Measurements from ENCODE around the gene HCN2.
"Not testable (repeated sequence)": the region's sequence is repeated elsewhere in the genome, so short reads cannot be mapped to it uniquely, and the experiment has no call there.

HCN2 gene

GRCh38 chr19:572140-572742, 17.4 kb upstream of the HCN2 start, which contains the start of gene BSG:
Gene BSG (plus strand): TSS chr19:572596. CDS start chr19:572635, 39 bp downstream.
- peak; percentile 84 for DNase-seq

GRCh38 chr19:572743-573518, 16.8 kb upstream of the HCN2 start:
- DNase-seq, result no peak

GRCh38 chr19:573519-573825, 16.2 kb upstream of the HCN2 start:
- no peak for DNase-seq

- no peak for DNase-seq
Measured at GRCh38 chr19:574658-575526, 14.8 kb upstream of the HCN2 start.

- no peak for DNase-seq
Measured at GRCh38 chr19:575527-576506, 13.9 kb upstream of the HCN2 start.

GRCh38 chr19:576768-577438, 12.8 kb upstream of the HCN2 start:
- no peak for DNase-seq

- no peak for DNase-seq
Measured at GRCh38 chr19:577439-578392, 12.0 kb upstream of the HCN2 start.

- DNase-seq, result no peak
Measured at GRCh38 chr19:579111-579841, 10.4 kb upstream of the HCN2 start.

- no peak for DNase-seq
Measured at GRCh38 chr19:579842-580155, 9.9 kb upstream of the HCN2 start.

- no peak for DNase-seq
Measured at GRCh38 chr19:580274-580835, 9.3 kb upstream of the HCN2 start.

- no peak for DNase-seq
Measured at GRCh38 chr19:581399-582111, 8.1 kb upstream of the HCN2 start.

GRCh38 chr19:582497-583197, 7.0 kb upstream of the HCN2 start:
- no peak for DNase-seq

GRCh38 chr19:583198-583967, 6.3 kb upstream of the HCN2 start:
- DNase-seq, result no peak

GRCh38 chr19:583968-584239, 5.8 kb upstream of the HCN2 start:
- DNase-seq, result no peak

GRCh38 chr19:584240-585001, 5.3 kb upstream of the HCN2 start:
- no peak for DNase-seq

GRCh38 chr19:585146-585545, 4.5 kb upstream of the HCN2 start:
- not testable (repeated sequence) for DNase-seq

GRCh38 chr19:585551-586110, 4.0 kb upstream of the HCN2 start:
- DNase-seq, result no peak
